ENCODE measurements around the gene TACR2. TPM values are rescaled to one million over a fixed set of nuclear protein-coding genes. Genes with fewer than 3 reads are reported as not detected.
A peak's percentile ranks its signal among the peaks of the same experiment; 100 is the strongest.

The TACR2 gene
- total RNA-seq, 4 donors from 2014 or later, result 18.9 to 241 (median 78.9) TPM

DNA sequence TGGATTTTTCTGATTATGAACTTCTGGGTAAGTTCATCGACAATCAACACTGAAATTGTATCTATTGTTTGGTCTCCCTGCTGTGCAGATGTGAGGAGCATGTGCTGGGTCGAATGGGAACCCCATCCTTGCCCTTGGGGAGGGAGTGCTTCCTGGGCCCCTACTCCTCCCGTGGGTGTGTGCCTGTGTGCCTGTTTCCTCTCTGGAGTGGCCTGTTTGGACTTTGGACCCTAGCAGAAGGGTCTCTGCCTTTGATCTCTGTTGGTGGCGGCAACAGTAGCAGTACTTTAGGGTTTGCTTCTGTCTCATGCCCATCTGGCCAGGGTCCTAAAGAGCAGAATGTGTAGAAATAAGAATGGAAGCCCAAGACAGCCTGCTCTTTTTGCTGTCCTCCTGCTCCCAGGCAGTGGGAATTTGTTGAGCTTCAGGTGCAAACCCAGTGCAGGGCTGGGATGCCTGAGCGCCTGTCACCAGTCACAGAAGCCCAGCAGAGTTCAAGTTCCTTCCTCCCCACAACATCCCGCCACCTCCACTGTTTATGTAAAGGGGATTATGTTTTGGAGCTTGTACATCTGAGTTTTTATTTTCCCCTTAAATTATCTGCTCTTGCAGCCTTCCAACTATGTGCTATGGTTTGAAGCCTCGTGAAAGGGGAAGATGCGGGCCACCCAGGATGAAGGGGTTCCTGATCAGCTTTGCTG, 1.5 kb upstream of the TACR2 start:
- in situ Hi-C loops (cut with MboI; ENCODE audit: low pct_ligation_motif_present in 1 of 4, low pct_unique_long_range_greater_than_20kb in 1 of 4, low sequenced_read_pairs in 3 of 4), result loop anchor here in 3 of 4 donors (10.0 to 25.0 kb wide), 3 partner anchors 87 to 219 kb away; partner anchors contain the start of gene FAM241B (in 3 of the 3)
- Histone ChIP-seq H3K4me3 (no peak overlapping the region), H3K27ac (peak overlapping the region; percentile 69 to 94 (median 84)), H3K36me3 (no peaks in the 10 kb centered on the region), H3K4me1 (peaks cover 19 to 42% (median 32%) of the 10 kb centered on the region in 4 donors), H3K9me3 (no peaks in the 10 kb centered on the region), H3K27me3 (no peaks in the 10 kb centered on the region)
- intact Hi-C loops (cut with DNase I; ENCODE audit: low total_unique reads), result loop anchor here (5.0 kb wide), 2 partner anchors 74 to 384 kb away; partner anchors contain the start of gene COL13A1
- WGBS, 2 donors (ENCODE audit: low coverage in 1 of 2), result 47 to 51% methylated on average over 2 to 8 of the region's 8 CpGs
- DNase-seq, result peak; percentile 48
- no peak for TF ChIP-seq POLR2A (IDR thresholded peaks at IDR 0.05)
- TF ChIP-seq, protein P1, sequence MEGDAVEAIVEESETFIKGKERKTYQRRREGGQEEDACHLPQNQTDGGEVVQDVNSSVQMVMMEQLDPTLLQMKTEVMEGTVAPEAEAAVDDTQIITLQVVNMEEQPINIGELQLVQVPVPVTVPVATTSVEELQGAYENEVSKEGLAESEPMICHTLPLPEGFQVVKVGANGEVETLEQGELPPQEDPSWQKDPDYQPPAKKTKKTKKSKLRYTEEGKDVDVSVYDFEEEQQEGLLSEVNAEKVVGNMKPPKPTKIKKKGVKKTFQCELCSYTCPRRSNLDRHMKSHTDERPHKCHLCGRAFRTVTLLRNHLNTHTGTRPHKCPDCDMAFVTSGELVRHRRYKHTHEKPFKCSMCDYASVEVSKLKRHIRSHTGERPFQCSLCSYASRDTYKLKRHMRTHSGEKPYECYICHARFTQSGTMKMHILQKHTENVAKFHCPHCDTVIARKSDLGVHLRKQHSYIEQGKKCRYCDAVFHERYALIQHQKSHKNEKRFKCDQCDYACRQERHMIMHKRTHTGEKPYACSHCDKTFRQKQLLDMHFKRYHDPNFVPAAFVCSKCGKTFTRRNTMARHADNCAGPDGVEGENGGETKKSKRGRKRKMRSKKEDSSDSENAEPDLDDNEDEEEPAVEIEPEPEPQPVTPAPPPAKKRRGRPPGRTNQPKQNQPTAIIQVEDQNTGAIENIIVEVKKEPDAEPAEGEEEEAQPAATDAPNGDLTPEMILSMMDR (IDR thresholded peaks at IDR 0.05), result no peak
- TF ChIP-seq EP300 (IDR thresholded peaks at IDR 0.05; ENCODE audit: low read depth), result no peak
- TF ChIP-seq POLR2AphosphoS5 (IDR thresholded peaks at IDR 0.05), result no peak

DNA sequence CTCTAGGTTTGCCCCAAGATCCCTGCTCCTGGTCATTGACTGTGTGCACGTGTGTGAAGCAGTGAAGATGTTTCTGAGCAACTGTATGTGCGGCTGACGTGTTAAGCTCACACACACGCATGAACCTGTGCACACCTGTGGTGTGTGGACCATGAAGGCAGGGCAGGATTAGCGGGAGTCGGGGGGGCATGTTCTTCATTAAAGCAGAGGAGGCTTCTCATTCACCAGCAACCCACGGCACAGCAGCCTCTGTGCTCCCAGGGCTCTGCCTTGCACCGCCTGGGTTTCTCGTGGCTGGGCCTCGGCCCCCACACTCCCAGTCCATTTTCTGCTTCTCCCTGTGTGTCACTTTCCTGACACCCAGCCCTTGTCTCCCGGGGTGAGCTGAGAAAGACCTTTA, 824 bp upstream of the TACR2 start:
- no peak for DNase-seq
- peaks cover 19 to 42% (median 31%) of the 10 kb centered on the region in 4 donors for H3K4me1 ChIP-seq
- in situ Hi-C loops (cut with MboI; ENCODE audit: low pct_ligation_motif_present in 1 of 4, low pct_unique_long_range_greater_than_20kb in 1 of 4, low sequenced_read_pairs in 3 of 4), result loop anchor here in 3 of 4 donors (10.0 to 25.0 kb wide), 3 partner anchors 87 to 220 kb away; partner anchors contain the start of gene FAM241B (in 3 of the 3)

GRCh38 chr10:69415951-69416350, 767 bp downstream of the TACR2 start:
- Histone ChIP-seq H3K27ac (peak overlapping the region; percentile 69 to 94 (median 84)), H3K4me1 (peaks cover 19 to 33% (median 29%) of the 10 kb centered on the region in 4 donors), H3K27me3 (no peaks in the 10 kb centered on the region), H3K9me3 (no peaks in the 10 kb centered on the region), H3K4me3 (peak overlapping the region; percentile 10 to 22 (median 15)), H3K36me3 (no peaks in the 10 kb centered on the region)
- in situ Hi-C loops (cut with MboI; ENCODE audit: low pct_ligation_motif_present in 1 of 4, low pct_unique_long_range_greater_than_20kb in 1 of 4, low sequenced_read_pairs in 3 of 4), result loop anchor here in 3 of 4 donors (10.0 to 25.0 kb wide), 3 partner anchors 89 to 221 kb away; partner anchors contain the start of gene FAM241B (in 3 of the 3)
- DNase-seq, result no peak
- TF ChIP-seq POLR2AphosphoS5 (IDR thresholded peaks at IDR 0.05), result no peak
- TF ChIP-seq EP300 (IDR thresholded peaks at IDR 0.05; ENCODE audit: low read depth), result no peak
- TF ChIP-seq, protein P1 (IDR thresholded peaks at IDR 0.05), result no peak
- TF ChIP-seq POLR2A (IDR thresholded peaks at IDR 0.05), result no peak
- 92 to 94% methylated on average over 7 to 10 of the region's 10 CpGs for WGBS, 2 donors (ENCODE audit: low coverage in 1 of 2)
- intact Hi-C loops (cut with DNase I; ENCODE audit: low total_unique reads), result loop anchor here (5.0 kb wide), 2 partner anchors 76 to 386 kb away; partner anchors contain the start of gene COL13A1

More for the DNA sequence above, 824 bp upstream of the TACR2 start:
- no peaks in the 10 kb centered on the region for H3K9me3 ChIP-seq
- intact Hi-C loops (cut with DNase I; ENCODE audit: low total_unique reads), result loop anchor here (5.0 kb wide), 2 partner anchors 75 to 385 kb away; partner anchors contain the start of gene COL13A1
- peak overlapping the region; percentile 69 to 94 (median 84) for H3K27ac ChIP-seq
- peak overlapping the region in 1 of 4 donors; percentile 0 for H3K4me3 ChIP-seq
- H3K27me3 ChIP-seq, result no peaks in the 10 kb centered on the region
- H3K36me3 ChIP-seq, result no peaks in the 10 kb centered on the region
- 79% methylated on average over 11 of the region's 11 CpGs; no CpG with 5 or more reads in 1 of the 2 donors for WGBS, 2 donors (ENCODE audit: low coverage in 1 of 2)
- TF ChIP-seq POLR2A (IDR thresholded peaks at IDR 0.05) (no peak), POLR2AphosphoS5 (IDR thresholded peaks at IDR 0.05) (no peak), EP300 (IDR thresholded peaks at IDR 0.05; ENCODE audit: low read depth) (no peak)
- TF ChIP-seq, protein P1 (IDR thresholded peaks at IDR 0.05), result no peak

DNA sequence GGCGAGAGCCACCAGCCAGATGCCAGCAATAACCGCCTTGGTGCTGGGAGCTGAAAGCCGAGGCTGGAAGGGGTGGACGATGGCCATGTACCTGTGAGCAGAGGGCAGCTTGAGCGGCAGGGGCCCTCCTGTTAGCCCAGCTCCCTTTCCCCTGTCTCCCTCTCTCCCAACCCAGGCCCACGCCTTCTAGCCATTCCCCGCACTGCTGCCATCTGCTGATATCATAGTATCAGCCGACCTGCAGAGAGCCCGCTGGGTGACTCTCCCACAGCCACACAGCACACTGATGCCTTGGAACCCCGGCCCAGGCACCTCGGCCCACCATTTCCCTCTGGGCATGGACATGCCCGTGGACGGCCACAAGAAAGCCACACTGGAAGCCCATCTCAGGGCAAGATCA, 1.7 kb downstream of the TACR2 start:
- intact Hi-C loops (cut with DNase I; ENCODE audit: low total_unique reads), result loop anchor here (5.0 kb wide), 2 partner anchors 77 to 387 kb away; partner anchors contain the start of gene COL13A1
- no peaks in the 10 kb centered on the region for H3K27me3 ChIP-seq
- no peaks in the 10 kb centered on the region for H3K36me3 ChIP-seq
- in situ Hi-C loops (cut with MboI; ENCODE audit: low pct_ligation_motif_present in 1 of 4, low pct_unique_long_range_greater_than_20kb in 1 of 4, low sequenced_read_pairs in 3 of 4), result loop anchor here in 3 of 4 donors (10.0 to 25.0 kb wide), 3 partner anchors 90 to 222 kb away; partner anchors contain the start of gene FAM241B (in 3 of the 3)
- H3K9me3 ChIP-seq, result no peaks in the 10 kb centered on the region
- peaks cover 19 to 34% (median 28%) of the 10 kb centered on the region in 4 donors for H3K4me1 ChIP-seq
- WGBS, 2 donors (ENCODE audit: low coverage in 1 of 2), result 86% methylated on average over 13 of the region's 13 CpGs; no CpG with 5 or more reads in 1 of the 2 donors
- TF ChIP-seq POLR2AphosphoS5 (IDR thresholded peaks at IDR 0.05), result no peak
- no peak for TF ChIP-seq EP300 (IDR thresholded peaks at IDR 0.05; ENCODE audit: low read depth)
- TF ChIP-seq POLR2A (IDR thresholded peaks at IDR 0.05), result no peak
- TF ChIP-seq, protein P1 (IDR thresholded peaks at IDR 0.05), result no peak
- peak overlapping the region; percentile 69 to 94 (median 84) for H3K27ac ChIP-seq
- DNase-seq, result no peak
- peak overlapping the region in 3 of 4 donors; percentile 10 to 22 (median 13) for H3K4me3 ChIP-seq

Measured in transverse colon (tissue), 4 donors.